Ishikawa (cell line): Measurements from ENCODE around the gene OTULIN.

ENCODE experiments used
- CEBPB ChIP-seq: IDR thresholded peaks from 2 replicates; pipeline ENCODE4 v1.6.1; 2012
- CREB1 ChIP-seq: IDR thresholded peaks from 2 replicates; pipeline ENCODE4 v1.6.1; 2012; ENCODE audit warnings: low read depth
- EGR1 ChIP-seq: IDR thresholded peaks from 2 replicates; pipeline ENCODE4 v1.6.1; 2012
- EP300 ChIP-seq: IDR thresholded peaks from 2 replicates; pipeline ENCODE4 v1.6.1; 2012; ENCODE audit warnings: borderline replicate concordance
- FOXM1 ChIP-seq: IDR thresholded peaks from 2 replicates; pipeline ENCODE4 v1.6.1; 2012; ENCODE audit warnings: low read depth, borderline replicate concordance
- NFIC ChIP-seq: IDR thresholded peaks from 2 replicates; pipeline ENCODE4 v1.6.1; 2012
- RAD21 ChIP-seq: IDR thresholded peaks from 2 replicates; pipeline ENCODE4 v1.6.1; 2012; ENCODE audit warnings: low read depth
- TAF1 ChIP-seq: IDR thresholded peaks from 2 replicates; pipeline ENCODE4 v1.6.1; 2012; ENCODE audit warnings: low read depth, mild to moderate bottlenecking
- TCF12 ChIP-seq: IDR thresholded peaks from 2 replicates; pipeline ENCODE4 v1.6.1; 2012; ENCODE audit warnings: low read depth
- TEAD4 ChIP-seq: IDR thresholded peaks from 2 replicates; pipeline ENCODE4 v1.6.1; 2012
- USF1 ChIP-seq: IDR thresholded peaks from 2 replicates; pipeline ENCODE4 v1.6.1; 2012
- YY1 ChIP-seq: IDR thresholded peaks from 2 replicates; pipeline ENCODE4 v1.6.1; 2012; ENCODE audit warnings: low read depth
- ZBTB7A ChIP-seq: IDR thresholded peaks from 2 replicates; pipeline ENCODE4 v1.6.1; 2012; ENCODE audit warnings: low read depth
- TF ChIP-seq, protein P1 (sequence below): IDR thresholded peaks from 2 replicates; pipeline ENCODE4 v1.6.1; 2012; ENCODE audit warnings: low read depth, mild to moderate bottlenecking
- TF ChIP-seq, protein P2 (sequence below): IDR thresholded peaks from 2 replicates; pipeline ENCODE4 v1.6.1; 2012

OTULIN gene

DNA sequence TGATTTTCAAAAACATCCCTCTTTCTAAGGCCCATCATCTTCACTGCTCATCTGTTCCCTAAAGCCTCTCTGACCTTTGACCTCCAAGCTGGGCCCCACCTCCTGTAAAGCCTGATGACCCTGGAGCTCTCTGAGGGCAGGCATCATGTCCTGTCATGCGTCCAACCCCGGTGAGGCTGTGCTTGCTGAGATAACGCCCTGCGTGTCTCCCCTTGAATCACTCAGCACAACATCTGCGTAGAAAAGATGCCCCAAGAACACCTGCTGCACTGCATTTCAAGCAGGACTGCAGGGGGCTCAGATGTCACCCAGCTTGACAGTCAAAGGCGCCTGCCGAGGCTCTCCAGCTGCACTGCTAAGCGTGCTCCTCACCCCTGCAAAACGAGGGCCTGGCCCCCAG is 78.0 kb downstream of the OTULIN start:
- TF ChIP-seq, protein P1, sequence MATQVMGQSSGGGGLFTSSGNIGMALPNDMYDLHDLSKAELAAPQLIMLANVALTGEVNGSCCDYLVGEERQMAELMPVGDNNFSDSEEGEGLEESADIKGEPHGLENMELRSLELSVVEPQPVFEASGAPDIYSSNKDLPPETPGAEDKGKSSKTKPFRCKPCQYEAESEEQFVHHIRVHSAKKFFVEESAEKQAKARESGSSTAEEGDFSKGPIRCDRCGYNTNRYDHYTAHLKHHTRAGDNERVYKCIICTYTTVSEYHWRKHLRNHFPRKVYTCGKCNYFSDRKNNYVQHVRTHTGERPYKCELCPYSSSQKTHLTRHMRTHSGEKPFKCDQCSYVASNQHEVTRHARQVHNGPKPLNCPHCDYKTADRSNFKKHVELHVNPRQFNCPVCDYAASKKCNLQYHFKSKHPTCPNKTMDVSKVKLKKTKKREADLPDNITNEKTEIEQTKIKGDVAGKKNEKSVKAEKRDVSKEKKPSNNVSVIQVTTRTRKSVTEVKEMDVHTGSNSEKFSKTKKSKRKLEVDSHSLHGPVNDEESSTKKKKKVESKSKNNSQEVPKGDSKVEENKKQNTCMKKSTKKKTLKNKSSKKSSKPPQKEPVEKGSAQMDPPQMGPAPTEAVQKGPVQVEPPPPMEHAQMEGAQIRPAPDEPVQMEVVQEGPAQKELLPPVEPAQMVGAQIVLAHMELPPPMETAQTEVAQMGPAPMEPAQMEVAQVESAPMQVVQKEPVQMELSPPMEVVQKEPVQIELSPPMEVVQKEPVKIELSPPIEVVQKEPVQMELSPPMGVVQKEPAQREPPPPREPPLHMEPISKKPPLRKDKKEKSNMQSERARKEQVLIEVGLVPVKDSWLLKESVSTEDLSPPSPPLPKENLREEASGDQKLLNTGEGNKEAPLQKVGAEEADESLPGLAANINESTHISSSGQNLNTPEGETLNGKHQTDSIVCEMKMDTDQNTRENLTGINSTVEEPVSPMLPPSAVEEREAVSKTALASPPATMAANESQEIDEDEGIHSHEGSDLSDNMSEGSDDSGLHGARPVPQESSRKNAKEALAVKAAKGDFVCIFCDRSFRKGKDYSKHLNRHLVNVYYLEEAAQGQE, result no peak
- no peak for TF ChIP-seq RAD21
- TF ChIP-seq FOXM1, result no peak
- no peak for TF ChIP-seq YY1
- no peak for TF ChIP-seq EGR1
- no peak for TF ChIP-seq CEBPB
- no peak for TF ChIP-seq EP300
- no peak for TF ChIP-seq TCF12
- no peak for TF ChIP-seq TAF1
- TF ChIP-seq USF1, result no peak
- no peak for TF ChIP-seq ZBTB7A
- TF ChIP-seq CREB1, result no peak
- TF ChIP-seq, protein P2, sequence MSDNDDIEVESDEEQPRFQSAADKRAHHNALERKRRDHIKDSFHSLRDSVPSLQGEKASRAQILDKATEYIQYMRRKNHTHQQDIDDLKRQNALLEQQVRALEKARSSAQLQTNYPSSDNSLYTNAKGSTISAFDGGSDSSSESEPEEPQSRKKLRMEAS, result no peak
- TF ChIP-seq NFIC, result no peak
- no peak for TF ChIP-seq TEAD4

GRCh38 chr5:14743601-14744295 is 79.2 kb downstream of the OTULIN start:
- TF ChIP-seq TEAD4 (no peak), RAD21 (no peak), EP300 (no peak), USF1 (no peak), CEBPB (no peak), ZBTB7A (no peak), EGR1 (no peak), TCF12 (no peak), CREB1 (no peak), NFIC (no peak)
- TF ChIP-seq, protein P1, result no peak

DNA sequence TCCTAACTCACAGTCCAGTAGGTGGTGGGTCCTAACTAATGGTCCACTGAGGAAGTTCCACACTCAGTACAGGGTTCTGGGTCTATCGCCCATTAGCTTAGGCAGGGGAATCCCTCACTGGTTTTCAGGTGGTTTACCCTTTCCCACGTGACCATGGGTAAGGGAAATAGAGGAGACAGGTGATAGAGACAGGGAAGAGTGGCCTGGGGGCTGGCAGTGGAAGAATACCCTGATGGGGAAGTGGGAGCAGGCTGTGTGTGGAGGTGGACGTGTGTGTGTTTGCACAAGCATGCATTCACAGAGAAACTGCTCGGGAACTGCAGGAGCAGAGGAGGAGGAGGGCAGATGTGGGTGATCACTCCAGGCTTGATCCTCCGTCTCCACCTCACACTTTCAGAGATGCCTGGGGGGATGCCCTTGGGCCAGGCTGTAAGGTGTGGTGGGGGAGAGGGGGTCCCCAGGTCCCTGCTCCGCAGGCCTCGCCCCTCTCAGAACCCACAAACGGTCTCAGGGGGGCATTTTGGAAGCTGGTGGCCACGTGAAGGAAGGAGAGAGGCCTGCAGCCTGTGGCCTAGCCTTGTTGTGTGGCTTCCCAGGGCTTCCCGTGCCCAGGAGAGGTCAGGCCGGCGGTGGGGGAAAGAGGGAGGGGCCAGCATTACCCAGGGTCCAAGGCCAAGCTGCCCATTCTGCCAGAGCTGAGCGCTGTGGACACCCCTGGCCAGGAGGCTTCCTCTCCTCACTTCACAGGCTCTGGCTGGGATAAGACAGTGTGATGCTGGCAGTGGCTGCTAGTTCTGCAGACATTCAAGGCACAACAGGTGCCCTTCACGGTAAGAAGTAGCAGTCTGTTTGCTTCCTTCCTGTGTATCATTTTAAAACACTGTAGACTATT is 80.0 kb downstream of the OTULIN start:
- no peak for TF ChIP-seq CEBPB
- no peak for TF ChIP-seq YY1
- TF ChIP-seq, protein P1, result no peak
- no peak for TF ChIP-seq RAD21
- no peak for TF ChIP-seq ZBTB7A
- TF ChIP-seq NFIC, result no peak
- no peak for TF ChIP-seq TAF1
- TF ChIP-seq EP300, result no peak
- TF ChIP-seq TCF12, result no peak
- TF ChIP-seq, protein P2, result no peak
- TF ChIP-seq CREB1, result no peak

DNA sequence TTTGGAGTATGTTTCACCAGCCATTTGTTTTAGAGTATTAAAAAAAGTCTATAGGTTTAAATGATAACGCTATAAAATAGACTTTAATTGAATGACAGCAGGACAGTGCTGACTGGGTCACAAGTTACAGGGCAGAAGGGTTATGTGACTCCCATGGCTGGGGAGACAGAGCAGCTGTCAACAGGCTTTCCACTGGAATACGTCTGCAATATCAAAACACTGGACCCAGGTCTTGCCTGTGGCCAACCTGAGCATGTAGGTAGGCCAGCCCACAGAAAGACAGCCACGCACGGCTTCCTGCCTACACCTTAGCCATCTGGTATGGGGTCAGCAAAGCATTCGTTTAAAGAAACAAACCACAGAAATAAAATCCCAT is 80.7 kb downstream of the OTULIN start:
- TF ChIP-seq USF1 (no peak), TCF12 (no peak), CREB1 (no peak), ZBTB7A (no peak)
